PC-9 (cell line): ENCODE measurements around the gene METTL13. TPM values are rescaled to one million over a fixed set of nuclear protein-coding genes. Genes with fewer than 3 reads are reported as not detected.

Experiments used
- BruUV-seq: library from RNA; stranded (reverse); fragments of 400-500 nt; replicated peaks from 2 replicates; lab custom pipeline; 2021; lab: Mats Ljungman, UMichigan
- CTCF ChIA-PET: fragments of 300-600 bp; sonication (Branson Sonifier 250); formaldehyde crosslinking; loops from one replicate; lab custom pipeline; 2022; ENCODE audit warnings: antibody characterized with exemption; lab: Charles Lee
- POLR2A ChIA-PET: fragments of 300-600 bp; sonication (Branson Sonifier 250); formaldehyde crosslinking; loops from one replicate; lab custom pipeline; 2022; ENCODE audit warnings: antibody characterized with exemption; ENCODE audit not compliant: unreplicated experiment; lab: Charles Lee
- DNase-seq, 2 experiments: peaks; one replicate each; pipeline versions ENCODE4 v3.0.0 to v3.0.0-alpha.2; 2015 to 2022; ENCODE audit warnings: mixed read lengths in 1 of 2
- H2AFZ ChIP-seq: fragments of 200-600 bp; sonication (generic); 2 replicates; pipeline ENCODE4 v1.8.1; 2017; ENCODE audit warnings: antibody characterized with exemption
- H3F3A ChIP-seq: fragments of 200-600 bp; sonication (generic); 2 replicates; pipeline ENCODE4 v1.8.1; 2017; ENCODE audit warnings: antibody characterized with exemption, mild to moderate bottlenecking, low read depth; ENCODE audit not compliant: insufficient read depth
- H3K27ac ChIP-seq: fragments of 200-600 bp; sonication (generic); 2 replicates; pipeline ENCODE4 v1.6.1; 2016; ENCODE audit warnings: mixed run types
- H3K27me3 ChIP-seq: fragments of 200-600 bp; sonication (generic); 2 replicates; pipeline ENCODE4 v1.6.1; 2016; ENCODE audit warnings: low read depth, mixed run types; ENCODE audit not compliant: insufficient read depth
- H3K36me3 ChIP-seq: fragments of 200-600 bp; sonication (generic); 2 replicates; pipeline ENCODE4 v1.6.1; 2016; ENCODE audit warnings: low read depth, mixed run types
- H3K4me1 ChIP-seq: fragments of 200-600 bp; sonication (generic); replicated peaks from 2 replicates; pipeline ENCODE4 v1.6.1; 2016; ENCODE audit warnings: mixed run types; ENCODE audit not compliant: insufficient read depth
- H3K4me2 ChIP-seq: fragments of 200-600 bp; sonication (generic); 2 replicates; pipeline ENCODE4 v1.6.1; 2017; ENCODE audit warnings: mixed run types
- H3K4me3 ChIP-seq: fragments of 200-600 bp; sonication (generic); 2 replicates; pipeline ENCODE4 v1.6.1; 2016; ENCODE audit warnings: mixed run types
- H3K79me2 ChIP-seq: fragments of 200-600 bp; sonication (generic); 2 replicates; pipeline ENCODE4 v1.6.1; 2017; ENCODE audit warnings: low read depth, mixed run types
- H3K9me2 ChIP-seq: fragments of 200-600 bp; sonication (generic); 2 replicates; pipeline ENCODE4 v1.8.1; 2017; ENCODE audit warnings: mild to moderate bottlenecking; ENCODE audit not compliant: insufficient read depth
- H3K9me3 ChIP-seq: fragments of 200-600 bp; sonication (generic); 2 replicates; pipeline ENCODE4 v1.8.1; 2016; ENCODE audit warnings: low read depth; ENCODE audit not compliant: insufficient read depth
- H4K20me1 ChIP-seq: fragments of 200-600 bp; sonication (generic); 2 replicates; pipeline ENCODE4 v1.8.1; 2017; ENCODE audit not compliant: insufficient read depth
- CTCF ChIP-seq: fragments of 200-600 bp; sonication (generic); conservative IDR thresholded peaks from 2 replicates; pipeline ENCODE4 v1.6.1; 2017; ENCODE audit warnings: mixed run types, antibody characterized with exemption, mild to moderate bottlenecking, moderate library complexity
- EZH2 ChIP-seq: fragments of 200-600 bp; sonication (generic); IDR thresholded peaks from 2 replicates; pipeline ENCODE4 v1.8.0; 2017; ENCODE audit warnings: antibody characterized with exemption, low read depth
- intact Hi-C: fragments of 100-400 bp; cut with micrococcal nuclease; formaldehyde crosslinking; loops from one replicate; pipeline ENCODE4 v1.10.0; 2022; ENCODE audit not compliant: unreplicated experiment
- total RNA-seq: library from RNA; stranded (reverse); gene quantifications from 2 replicates; pipeline ENCODE4 v1.2.3, GENCODE V29; 2021

METTL13 gene
- total RNA-seq, 1 experiment from 2014 or later, result 32.2 TPM

GRCh38 chr1:171758011-171758410, 23.4 kb upstream of the METTL13 start:
- H3K9me3 ChIP-seq, result no peaks in the 10 kb centered on the region
- H3F3A ChIP-seq, result no peaks in the 10 kb centered on the region
- no peak overlapping the region for H3K4me2 ChIP-seq
- ChIA-PET CTCF (no interaction called here), POLR2A (no interaction called here)
- BruUV-seq, result no TSS peak
- H2AFZ ChIP-seq, result no peak overlapping the region
- DNase-seq, result no peak
- H3K27me3 ChIP-seq, result 0 out of 2 replicates have a peak, but pooled peaks cover 5% of the 10 kb centered on the region
- no peaks in the 10 kb centered on the region for H4K20me1 ChIP-seq
- H3K4me1 ChIP-seq, result no peaks in the 10 kb centered on the region
- H3K79me2 ChIP-seq, result no peaks in the 10 kb centered on the region
- H3K9me2 ChIP-seq, result no peaks in the 10 kb centered on the region
- no peaks in the 10 kb centered on the region for H3K36me3 ChIP-seq
- intact Hi-C loops, result no loop called here
- H3K27ac ChIP-seq, result no peak overlapping the region
- TF ChIP-seq CTCF (no peak), EZH2 (no peak)
- H3K4me3 ChIP-seq, result no peak overlapping the region

DNA sequence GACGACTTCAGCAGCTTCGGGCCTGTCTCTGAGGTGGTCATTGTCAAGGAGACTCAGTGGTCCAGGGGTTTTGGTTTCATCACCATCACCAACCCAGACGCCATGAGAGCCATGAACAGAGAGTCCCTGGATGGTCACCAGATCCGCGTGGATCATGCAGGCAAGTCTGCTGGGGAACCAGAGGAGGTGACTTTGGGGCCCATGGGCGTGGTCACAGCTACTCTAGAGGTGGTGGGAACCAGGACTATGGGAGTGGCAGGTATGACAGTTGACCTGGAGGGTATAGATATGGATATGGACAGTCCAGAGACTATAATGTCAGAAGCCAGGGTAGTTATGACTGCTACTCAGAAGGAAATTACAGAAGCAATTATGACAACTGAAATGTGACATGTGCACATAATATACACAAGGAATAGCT, 19.3 kb upstream of the METTL13 start:
- no peaks in the 10 kb centered on the region for H3K9me3 ChIP-seq
- TF ChIP-seq EZH2 (no peak), CTCF (no peak)
- H3F3A ChIP-seq, result no peaks in the 10 kb centered on the region
- no peaks in the 10 kb centered on the region for H3K79me2 ChIP-seq
- H3K36me3 ChIP-seq, result no peaks in the 10 kb centered on the region
- H3K9me2 ChIP-seq, result no peaks in the 10 kb centered on the region
- DNase-seq, result no peak
- BruUV-seq, result no TSS peak
- H2AFZ ChIP-seq, result no peak overlapping the region
- H3K4me2 ChIP-seq, result no peak overlapping the region
- H3K27me3 ChIP-seq, result no peaks in the 10 kb centered on the region
- no peaks in the 10 kb centered on the region for H4K20me1 ChIP-seq
- H3K4me3 ChIP-seq, result no peak overlapping the region
- H3K27ac ChIP-seq, result no peak overlapping the region
- ChIA-PET CTCF (no interaction called here), POLR2A (no interaction called here)
- intact Hi-C loops, result no loop called here
- no peaks in the 10 kb centered on the region for H3K4me1 ChIP-seq

GRCh38 chr1:171763764-171764163, 17.7 kb upstream of the METTL13 start:
- Histone ChIP-seq H3F3A (no peaks in the 10 kb centered on the region), H3K27ac (no peak overlapping the region), H4K20me1 (no peaks in the 10 kb centered on the region), H3K4me2 (no peak overlapping the region), H3K36me3 (no peaks in the 10 kb centered on the region), H3K79me2 (no peaks in the 10 kb centered on the region), H3K9me2 (no peaks in the 10 kb centered on the region), H3K27me3 (no peaks in the 10 kb centered on the region), H3K4me1 (no peaks in the 10 kb centered on the region), H3K9me3 (no peaks in the 10 kb centered on the region), H3K4me3 (no peak overlapping the region), H2AFZ (no peak overlapping the region)
- DNase-seq, result no peak
- no TSS peak for BruUV-seq
- ChIA-PET CTCF (no interaction called here), POLR2A (no interaction called here)
- TF ChIP-seq CTCF (no peak), EZH2 (no peak)
- intact Hi-C loops, result no loop called here
